GM21367 (cell line): ENCODE measurements around the gene LAMTOR2.
"Not testable (repeated sequence)": the region's sequence is repeated elsewhere in the genome, so short reads cannot be mapped to it uniquely, and the experiment has no call there.

Experiments
- ATAC-seq: cut with Tn5 transposase; IDR thresholded peaks from one replicate; pipeline ENCODE4 v1.9.1; 2021; ENCODE audit not compliant: unreplicated experiment

LAMTOR2 gene

GRCh38 chr1:156051011-156051725 is 3.4 kb upstream of the LAMTOR2 start:
- no peak for ATAC-seq

- no peak for ATAC-seq
Measured at GRCh38 chr1:156052862-156053767, 1.5 kb upstream of the LAMTOR2 start.

- ATAC-seq: no peak
Measured at GRCh38 chr1:156053768-156054499, 648 bp upstream of the LAMTOR2 start, which contains the start of gene UBQLN4. Gene UBQLN4, minus strand, starts transcription at chr1:156053798. Its CDS starts 97 bp downstream, at chr1:156053701.

GRCh38 chr1:156055281-156056048 is 883 bp downstream of the LAMTOR2 start:
- ATAC-seq: no peak

GRCh38 chr1:156056326-156056849 is 1.8 kb downstream of the LAMTOR2 start:
- ATAC-seq: no peak

- ATAC-seq: no peak
Measured at GRCh38 chr1:156060937-156061636, 6.5 kb downstream of the LAMTOR2 start, which contains the start of gene RAB25. Gene RAB25, plus strand, starts transcription at chr1:156061160. Its CDS starts 241 bp downstream, at chr1:156061401.

- no peak for ATAC-seq
Measured at GRCh38 chr1:156062189-156062588, 7.6 kb downstream of the LAMTOR2 start.

GRCh38 chr1:156063997-156064285 is 9.4 kb downstream of the LAMTOR2 start:
- no peak for ATAC-seq

GRCh38 chr1:156064615-156065014 is 10.0 kb downstream of the LAMTOR2 start:
- no peak for ATAC-seq

GRCh38 chr1:156065212-156065611 is 10.6 kb downstream of the LAMTOR2 start:
- no peak for ATAC-seq

GRCh38 chr1:156065871-156066270 is 11.3 kb downstream of the LAMTOR2 start:
- ATAC-seq: no peak

GRCh38 chr1:156067262-156067661 is 12.7 kb downstream of the LAMTOR2 start:
- no peak for ATAC-seq

- no peak for ATAC-seq
Measured at GRCh38 chr1:156069490-156070455, 15.2 kb downstream of the LAMTOR2 start.

GRCh38 chr1:156070548-156070947 is 16.0 kb downstream of the LAMTOR2 start:
- no peak for ATAC-seq

GRCh38 chr1:156071332-156071816 is 16.8 kb downstream of the LAMTOR2 start:
- ATAC-seq: not testable (repeated sequence)

- no peak for ATAC-seq
Measured at GRCh38 chr1:156072251-156072650, 17.7 kb downstream of the LAMTOR2 start.

- no peak for ATAC-seq
Measured at GRCh38 chr1:156073110-156073687, 18.6 kb downstream of the LAMTOR2 start.

- ATAC-seq: no peak
Measured at GRCh38 chr1:156073740-156074139, 19.2 kb downstream of the LAMTOR2 start.
